H9 (cell line): ENCODE results near the gene KEL. TPM values are rescaled to one million over a fixed set of nuclear protein-coding genes. Genes with fewer than 3 reads are reported as not detected.

Source experiments
- DNase-seq: peaks from one replicate; pipeline ENCODE4 v3.0.0-alpha.2; 2017
- H2AFZ ChIP-seq: one replicate; pipeline ENCODE4 v1.6.1; 2013; ENCODE audit warnings: mild to moderate bottlenecking, low read length, control low read depth, moderate library complexity
- H2AK5ac ChIP-seq: 2 replicates; pipeline ENCODE4 v1.6.1; 2013; ENCODE audit warnings: low read length, control low read depth, mixed read lengths; ENCODE audit not compliant: insufficient read length
- H2BK120ac ChIP-seq: one replicate; pipeline ENCODE4 v1.6.1; 2013; ENCODE audit warnings: low read depth, mild to moderate bottlenecking, low read length, control low read depth, inconsistent platforms; ENCODE audit not compliant: poor library complexity, severe bottlenecking
- H2BK12ac ChIP-seq: 2 replicates; pipeline ENCODE4 v1.6.1; 2013; ENCODE audit warnings: low read length, control low read depth, mixed read lengths, low read depth; ENCODE audit not compliant: insufficient read length
- H2BK15ac ChIP-seq: 2 replicates; pipeline ENCODE4 v1.6.1; 2013; ENCODE audit warnings: low read depth, low read length, control low read depth
- H2BK20ac ChIP-seq: one replicate; pipeline ENCODE4 v1.6.1; 2013; ENCODE audit warnings: low read depth, mild to moderate bottlenecking, low read length, control low read depth, inconsistent platforms; ENCODE audit not compliant: poor library complexity, severe bottlenecking
- H2BK5ac ChIP-seq: 2 replicates; pipeline ENCODE4 v1.6.1; 2013; ENCODE audit warnings: low read length, control low read depth, mixed read lengths; ENCODE audit not compliant: insufficient read length
- H3K14ac ChIP-seq: 2 replicates; pipeline ENCODE4 v1.6.1; 2013; ENCODE audit warnings: low read length, control low read depth; ENCODE audit not compliant: insufficient read depth
- H3K18ac ChIP-seq: 2 replicates; pipeline ENCODE4 v1.6.1; 2013; ENCODE audit warnings: low read depth, mild to moderate bottlenecking, mixed read lengths, low read length, control low read depth; ENCODE audit not compliant: insufficient read length
- H3K23ac ChIP-seq: 2 replicates; pipeline ENCODE4 v1.6.1; 2013; ENCODE audit warnings: low read length, control low read depth, mixed read lengths, low read depth; ENCODE audit not compliant: insufficient read length
- H3K23me2 ChIP-seq: 2 replicates; pipeline ENCODE4 v1.6.1; 2013; ENCODE audit warnings: low read depth, mild to moderate bottlenecking, mixed read lengths, low read length, control low read depth; ENCODE audit not compliant: insufficient read length, poor library complexity, severe bottlenecking
- H3K27ac ChIP-seq: 2 replicates; pipeline ENCODE4 v1.5.1; 2013; ENCODE audit warnings: low read length, control low read depth, mixed read lengths, low read depth; ENCODE audit not compliant: insufficient read length
- H3K27me3 ChIP-seq: 2 replicates; pipeline ENCODE4 v1.6.1; 2013; ENCODE audit warnings: low read length, control low read depth, inconsistent platforms; ENCODE audit not compliant: insufficient read depth
- H3K4ac ChIP-seq: 2 replicates; pipeline ENCODE4 v1.6.1; 2013; ENCODE audit warnings: low read depth, mild to moderate bottlenecking, control low read depth, inconsistent platforms, low read length, moderate library complexity
- H3K4me1 ChIP-seq: 2 replicates; pipeline ENCODE4 v1.6.1; 2013; ENCODE audit warnings: low read length, control low read depth, inconsistent platforms; ENCODE audit not compliant: insufficient read depth
- H3K4me2 ChIP-seq: 2 replicates; pipeline ENCODE4 v1.6.1; 2013; ENCODE audit warnings: low read length, control low read depth, mixed read lengths; ENCODE audit not compliant: insufficient read length, insufficient read depth
- H3K56ac ChIP-seq: 2 replicates; pipeline ENCODE4 v1.6.1; 2013; ENCODE audit warnings: low read depth, mild to moderate bottlenecking, mixed read lengths, low read length, control low read depth; ENCODE audit not compliant: insufficient read length
- H3K79me1 ChIP-seq: 2 replicates; pipeline ENCODE4 v1.6.1; 2013; ENCODE audit warnings: low read depth, mild to moderate bottlenecking, moderate library complexity, low read length, control low read depth, inconsistent platforms; ENCODE audit not compliant: insufficient read depth, poor library complexity, severe bottlenecking
- H3K79me2 ChIP-seq: 2 replicates; pipeline ENCODE4 v1.6.1; 2013; ENCODE audit warnings: low read length, control low read depth, inconsistent platforms; ENCODE audit not compliant: insufficient read depth
- H3K9ac ChIP-seq: 2 replicates; pipeline ENCODE4 v1.6.1; 2013; ENCODE audit warnings: low read length, control low read depth, mixed read lengths; ENCODE audit not compliant: insufficient read length; ENCODE audit errors: extremely low read depth
- H3K9me3 ChIP-seq: one replicate; pipeline ENCODE4 v1.6.1; 2013; ENCODE audit warnings: low read depth, low read length, inconsistent platforms; ENCODE audit not compliant: control insufficient read depth
- H3T11ph ChIP-seq: one replicate; pipeline ENCODE4 v1.6.1; 2013; ENCODE audit warnings: mild to moderate bottlenecking, low read length, control low read depth, inconsistent platforms
- H4K20me1 ChIP-seq: one replicate; pipeline ENCODE4 v1.6.1; 2013; ENCODE audit not compliant: control insufficient read depth, insufficient read length, insufficient read depth
- H4K5ac ChIP-seq: 2 replicates; pipeline ENCODE4 v1.6.1; 2013; ENCODE audit warnings: low read depth, mild to moderate bottlenecking, mixed read lengths, low read length, control low read depth; ENCODE audit not compliant: insufficient read length
- H4K8ac ChIP-seq: replicated peaks from 2 replicates; pipeline ENCODE4 v1.6.1; 2013; ENCODE audit warnings: low read length, control low read depth, mixed read lengths, low read depth; ENCODE audit not compliant: insufficient read length
- H4K91ac ChIP-seq: 2 replicates; pipeline ENCODE4 v1.6.1; 2013; ENCODE audit warnings: low read depth, mild to moderate bottlenecking, moderate library complexity, mixed read lengths, low read length, control low read depth; ENCODE audit not compliant: insufficient read length
- H3K27ac Mint-ChIP-seq, 3 experiments: 2 replicates in 2 of 3; 3 replicates in 1 of 3; pipeline ENCODE4 v1.8.0; 2020 to 2021; ENCODE audit warnings: mixed read lengths in 3 of 3, mild to moderate bottlenecking in 1 of 3, moderate library complexity in 1 of 3
- H3K27me3 Mint-ChIP-seq: 2 replicates; pipeline ENCODE4 v1.8.0; 2021; ENCODE audit warnings: low read depth, mild to moderate bottlenecking, moderate library complexity, mixed read lengths
- H3K36me3 Mint-ChIP-seq, 3 experiments: 2 replicates in 2 of 3; 3 replicates in 1 of 3; pipeline ENCODE4 v1.8.0; 2020 to 2021; ENCODE audit warnings: low read depth in 3 of 3, mixed read lengths in 3 of 3; ENCODE audit not compliant: insufficient read depth in 1 of 3
- H3K4me1 Mint-ChIP-seq, 2 experiments: 2 replicates each; pipeline ENCODE4 v1.8.0; 2020; ENCODE audit warnings: mixed read lengths in 2 of 2
- H3K4me3 Mint-ChIP-seq, 2 experiments: 2 replicates in 1 of 2; 3 replicates in 1 of 2; pipeline ENCODE4 v1.8.0; 2020 to 2021; ENCODE audit warnings: mild to moderate bottlenecking in 2 of 2, mixed read lengths in 2 of 2, moderate library complexity in 1 of 2
- H3K9me3 Mint-ChIP-seq, 2 experiments: 2 replicates in 1 of 2; 3 replicates in 1 of 2; pipeline ENCODE4 v1.8.0; 2020; ENCODE audit warnings: mild to moderate bottlenecking in 2 of 2, mixed read lengths in 2 of 2, moderate library complexity in 1 of 2
- CTCF ChIP-seq: fragments of 200-600 bp; sonication (generic); conservative IDR thresholded peaks from 3 replicates; pipeline ENCODE4 v1.8.0; 2021; ENCODE audit warnings: antibody characterized with exemption, mild to moderate bottlenecking
- WGBS: extraction: QIAGEN DNeasy Blood & Tissue Kit; methylation state at CpG from one replicate; pipeline ENCODE4 v1.1.7; 2013; ENCODE audit warnings: missing lambda C conversion rate, low lambda C conversion rate, mixed read lengths; ENCODE audit not compliant: insufficient read length; ENCODE audit errors: extremely low coverage; 5-methylcytosine and 5-hydroxymethylcytosine counted together
- total RNA-seq: library from RNA; stranded (reverse); gene quantifications from 2 replicates; pipeline ENCODE4 v1.2.1, GENCODE V29; 2021

The KEL gene
- total RNA-seq, 1 experiment from 2014 or later, result 1.5 TPM

DNA sequence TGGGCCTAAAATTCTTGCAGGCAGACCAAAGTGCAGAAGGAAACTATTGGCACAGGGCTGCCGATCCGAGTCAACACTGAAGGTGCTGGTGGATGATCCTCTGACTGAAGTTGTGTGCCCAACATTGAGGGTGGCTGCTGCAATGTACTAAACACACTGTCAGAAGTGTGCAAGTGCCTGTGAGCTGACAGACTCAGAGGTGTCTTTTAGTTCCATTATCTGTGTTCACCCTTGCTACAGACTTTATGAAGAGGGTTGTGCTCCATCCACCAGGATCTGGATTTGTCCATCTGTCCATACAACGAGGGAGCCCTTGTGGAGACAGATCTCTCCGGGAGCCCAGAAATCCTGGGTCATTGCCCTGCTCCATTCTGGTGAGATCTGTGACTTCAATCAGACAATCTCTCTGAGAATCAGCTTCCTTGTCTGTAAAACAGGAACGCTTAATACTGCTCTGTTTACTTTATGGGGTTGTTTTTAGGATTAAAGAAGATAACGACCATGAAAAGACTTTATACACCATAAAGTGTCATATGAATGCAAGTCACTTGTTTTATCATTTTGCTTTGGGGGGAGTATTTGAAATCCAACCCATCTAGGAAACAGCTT lies 67.1 kb downstream of the KEL start:
- Histone ChIP-seq H3K56ac (no peak overlapping the region), H2BK15ac (no peak overlapping the region), H3K14ac (no peak overlapping the region), H3K4me2 (no peak overlapping the region), H2BK20ac (no peak overlapping the region), H2BK5ac (no peak overlapping the region), H3T11ph (no peak overlapping the region), H3K79me2 (no peaks in the 10 kb centered on the region), H3K4ac (no peak overlapping the region), H2BK12ac (no peak overlapping the region), H3K27me3 (no peaks in the 10 kb centered on the region), H4K20me1 (no peaks in the 10 kb centered on the region), H3K9me3 (no peaks in the 10 kb centered on the region), H3K27ac (no peak overlapping the region), H3K4me1 (no peaks in the 10 kb centered on the region; the same call in 1 of the 2 replicates), H4K91ac (no peak overlapping the region), H2AK5ac (no peak overlapping the region), H3K9ac (no peak overlapping the region), H2BK120ac (no peak overlapping the region), H3K23me2 (no peaks in the 10 kb centered on the region), H4K8ac (no peak overlapping the region), H3K79me1 (no peaks in the 10 kb centered on the region), H4K5ac (no peak overlapping the region), H2AFZ (no peak overlapping the region), H3K23ac (no peak overlapping the region), H3K18ac (no peak overlapping the region)
- peak; percentile 16 for DNase-seq
- Mint-ChIP-seq H3K27ac (peak overlapping the region in 1 of 3 experiments; percentile 28; a peak in 1 of 7 replicates), H3K36me3 (no peaks in the 10 kb centered on the region), H3K4me3 (no peak overlapping the region), H3K9me3 (peaks cover 3 to 8% of the 10 kb centered on the region in 2 experiments; a peak in 3 of 5 replicates), H3K27me3 (peaks cover 11% of the 10 kb centered on the region), H3K4me1 (peaks cover 9 to 14% of the 10 kb centered on the region in 2 experiments)
- no CpG with 5 or more reads among the region's 6 CpGs for WGBS
- no peak for TF ChIP-seq CTCF
